H1 (cell line): ENCODE data around the gene ALPI.

ENCODE experiments used
- CEBPB ChIP-seq: IDR thresholded peaks from 2 replicates; pipeline ENCODE4 v1.6.1; 2012; ENCODE audit warnings: low read depth, low read length
- CTCF ChIP-seq, 3 experiments: IDR thresholded peaks; 1 replicate in 2 of 3; 2 replicates in 1 of 3; pipeline versions ENCODE4 v1.5.1 to v1.6.1; 2011; ENCODE audit warnings: low read length in 3 of 3, mild to moderate bottlenecking in 3 of 3, inconsistent platforms in 2 of 3, low read depth in 1 of 3, moderate library complexity in 1 of 3; ENCODE audit not compliant: insufficient read depth in 1 of 3; ENCODE audit errors: control extremely low read depth in 1 of 3
- FOSL1 ChIP-seq: IDR thresholded peaks from 2 replicates; pipeline ENCODE4 v1.6.1; 2011; ENCODE audit warnings: mild to moderate bottlenecking, low read depth, low read length, moderate library complexity; ENCODE audit not compliant: insufficient read depth
- NRF1 ChIP-seq: IDR thresholded peaks from 2 replicates; pipeline ENCODE4 v1.6.1; 2011; ENCODE audit warnings: mild to moderate bottlenecking, low read depth, low read length, improper control_type of control experiment
- RFX5 ChIP-seq: IDR thresholded peaks from 2 replicates; pipeline ENCODE4 v1.6.1; 2011; ENCODE audit warnings: low read depth, low read length, improper control_type of control experiment, borderline replicate concordance
- SIN3A ChIP-seq, 2 experiments: IDR thresholded peaks in 1 of 2; conservative IDR thresholded peaks in 1 of 2; 2 replicates each; pipeline ENCODE4 v1.6.1; 2011 to 2012; ENCODE audit warnings: low read length in 2 of 2, improper control_type of control experiment in 1 of 2, low read depth in 1 of 2, mild to moderate bottlenecking in 1 of 2
- SRF ChIP-seq: IDR thresholded peaks from 2 replicates; pipeline ENCODE4 v1.6.1; 2011; ENCODE audit warnings: mild to moderate bottlenecking, low read depth, low read length, moderate library complexity
- TCF12 ChIP-seq: IDR thresholded peaks from 2 replicates; pipeline ENCODE4 v1.6.1; 2011; ENCODE audit warnings: low read depth, mild to moderate bottlenecking, low read length
- TEAD4 ChIP-seq: IDR thresholded peaks from 2 replicates; pipeline ENCODE4 v1.6.1; 2012; ENCODE audit warnings: low read depth, low read length, inconsistent platforms, mixed read lengths

GRCh38 chr2:232448304-232448690, 7.7 kb upstream of the ALPI start:
- TF ChIP-seq FOSL1 (no peak), TEAD4 (no peak), NRF1 (no peak), SRF (no peak), TCF12 (no peak), CEBPB (no peak), RFX5 (no peak), SIN3A (conservative IDR thresholded peaks at IDR 0.05 in 1 of 2, IDR thresholded peaks at IDR 0.05 in 1 of 2; ENCODE audit: low read depth in 1 of 2, low read length in 2 of 2) (no peak), CTCF (IDR thresholded peaks at IDR 0.05; ENCODE audit: control extremely low read depth in 1 of 3, insufficient read depth in 1 of 3, low read depth in 1 of 3, low read length in 3 of 3) (no peak)
